ENCODE measurements around the gene TMED4. TPM values are rescaled to one million over a fixed set of nuclear protein-coding genes. Genes with fewer than 3 reads are reported as not detected.

TMED4 gene
- total and polyA plus RNA-seq, 2 of the 13 experiments (the other 11 are each of a cell fraction or from before 2014, with no cell fraction given), result 81.4 to 109 TPM

- TF ChIP-seq ZNF646 (CRISPR knock-in tag; IDR thresholded peaks at IDR 0.05) (no peak), ZNF777 (CRISPR knock-in tag; IDR thresholded peaks at IDR 0.05) (no peak), SMYD3 (CRISPR knock-in tag; IDR thresholded peaks at IDR 0.05) (no peak), BRF2 (CRISPR knock-in tag; IDR thresholded peaks at IDR 0.05) (no peak), IRF2 (CRISPR knock-in tag; IDR thresholded peaks at IDR 0.05) (no peak), NFE2L2 (IDR thresholded peaks at IDR 0.05; ENCODE audit: low read length) (no peak), ZNF598 (CRISPR knock-in tag; IDR thresholded peaks at IDR 0.05; ENCODE audit: borderline replicate concordance) (no peak), PHF5A (CRISPR knock-in tag; IDR thresholded peaks at IDR 0.05; ENCODE audit: low read depth, unreplicated experiment) (no peak), SNAPC2 (CRISPR knock-in tag; IDR thresholded peaks at IDR 0.05) (no peak)
These were observed 21.2 kb upstream of the TMED4 start (continued) for GRCh38 chr7:44603193-44603592.
